ENCODE results near the gene FAM118A.
"Not testable (repeated sequence)": the region's sequence is repeated elsewhere in the genome, so short reads cannot be mapped to it uniquely, and the experiment has no call there.

FAM118A gene

GRCh38 chr22:45352757-45353156 is 43.0 kb downstream of the FAM118A start:
- H3K36me3 ChIP-seq (ENCODE audit: control insufficient read depth in 5 of 5, insufficient read depth in 5 of 5, low read length in 5 of 5); H3K4me3 ChIP-seq (ENCODE audit: low read depth in 1 of 5, low read length in 5 of 5); H3K27ac ChIP-seq (ENCODE audit: low read depth, low read length); H3K4me1 ChIP-seq (ENCODE audit: control insufficient read depth in 5 of 5, insufficient read depth in 5 of 5, low read length in 5 of 5); H3K9me3 ChIP-seq (ENCODE audit: control insufficient read depth in 5 of 5, low read length in 5 of 5); H3K27me3 ChIP-seq (ENCODE audit: control insufficient read depth in 5 of 5, insufficient read depth in 4 of 5, low read length in 5 of 5); H3K9ac ChIP-seq (ENCODE audit: low read length in 5 of 5): not testable (repeated sequence)

DNA sequence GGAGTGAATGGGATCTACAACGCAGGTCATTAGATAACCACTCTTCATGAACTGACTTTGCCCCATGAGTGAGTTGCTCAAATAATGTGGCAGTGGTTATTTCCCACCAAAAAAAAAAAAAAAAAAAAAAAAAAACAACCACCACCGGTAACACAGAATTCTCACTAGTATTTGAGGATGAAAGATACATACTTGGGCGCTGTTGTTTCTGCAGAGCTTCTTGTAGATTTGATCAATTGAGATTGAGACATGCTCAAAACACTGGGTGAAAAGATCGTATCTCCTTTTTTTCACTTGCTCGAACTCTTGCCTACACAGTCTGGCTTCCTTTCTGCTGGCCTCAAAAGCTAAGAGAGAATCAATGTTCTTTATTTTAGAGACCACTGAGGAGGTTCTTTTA is 44.1 kb downstream of the FAM118A start:
- Histone ChIP-seq H3K36me3 (ENCODE audit: control insufficient read depth in 5 of 5, insufficient read depth in 5 of 5, low read length in 5 of 5) (no peaks in the 10 kb centered on the region), H3K9me3 (ENCODE audit: control insufficient read depth in 5 of 5, low read length in 5 of 5) (no peaks in the 10 kb centered on the region), H3K27ac (ENCODE audit: low read depth, low read length) (no peak overlapping the region), H3K27me3 (ENCODE audit: control insufficient read depth in 5 of 5, insufficient read depth in 4 of 5, low read length in 5 of 5) (no peaks in the 10 kb centered on the region), H3K9ac (ENCODE audit: low read length in 5 of 5) (no peak overlapping the region), H3K4me1 (ENCODE audit: control insufficient read depth in 5 of 5, insufficient read depth in 5 of 5, low read length in 5 of 5) (peaks cover 0 to 8% (median 3%) of the 10 kb centered on the region in 5 donors), H3K4me3 (ENCODE audit: low read depth in 1 of 5, low read length in 5 of 5) (no peak overlapping the region)

DNA sequence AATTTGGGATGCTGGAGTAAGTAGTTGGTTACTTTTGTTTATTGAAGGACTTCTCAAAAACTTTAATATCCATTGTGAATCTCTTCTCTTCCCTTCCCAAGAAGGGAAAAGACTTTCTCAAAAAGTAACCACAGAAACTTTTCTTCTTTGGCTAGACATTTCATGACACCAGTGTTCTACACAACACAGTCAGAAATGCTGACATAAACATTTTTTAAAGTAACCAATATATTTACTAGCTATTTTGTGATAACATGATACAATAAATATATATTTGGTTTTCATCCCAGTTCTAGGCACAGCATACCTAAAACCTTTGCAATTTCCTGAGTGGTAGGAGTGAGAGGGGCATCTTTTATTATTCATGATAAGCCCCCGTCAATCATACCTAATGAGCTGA is 47.8 kb downstream of the FAM118A start:
- H3K27ac ChIP-seq (ENCODE audit: low read depth, low read length): no peak overlapping the region
- H3K9ac ChIP-seq (ENCODE audit: low read length in 5 of 5): no peak overlapping the region
- peaks cover 0 to 8% (median 3%) of the 10 kb centered on the region in 5 donors for H3K4me1 ChIP-seq (ENCODE audit: control insufficient read depth in 5 of 5, insufficient read depth in 5 of 5, low read length in 5 of 5)
- H3K36me3 ChIP-seq (ENCODE audit: control insufficient read depth in 5 of 5, insufficient read depth in 5 of 5, low read length in 5 of 5): no peaks in the 10 kb centered on the region
- H3K27me3 ChIP-seq (ENCODE audit: control insufficient read depth in 5 of 5, insufficient read depth in 4 of 5, low read length in 5 of 5): no peaks in the 10 kb centered on the region
- no peaks in the 10 kb centered on the region for H3K9me3 ChIP-seq (ENCODE audit: control insufficient read depth in 5 of 5, low read length in 5 of 5)
- H3K4me3 ChIP-seq (ENCODE audit: low read depth in 1 of 5, low read length in 5 of 5): no peak overlapping the region

DNA sequence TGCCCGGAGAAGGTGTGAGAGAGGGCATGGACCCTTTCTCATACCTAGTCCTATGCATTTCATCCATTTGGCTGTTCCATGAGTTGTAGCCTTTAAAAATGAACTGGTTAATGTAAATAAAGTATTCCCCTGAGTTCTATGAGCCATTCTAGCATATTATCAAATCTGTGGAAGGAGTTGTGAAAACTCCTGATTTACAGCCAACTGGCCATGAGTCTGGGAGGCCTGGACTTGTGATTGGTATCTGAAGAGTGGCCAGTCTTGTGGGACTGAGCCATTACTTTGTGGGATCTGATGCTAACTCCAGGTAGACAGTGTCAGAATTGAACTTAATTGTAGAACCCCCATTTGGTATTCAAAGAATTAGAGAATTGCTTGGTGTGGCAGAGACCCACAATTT is 48.4 kb downstream of the FAM118A start:
- no peak overlapping the region for H3K4me3 ChIP-seq (ENCODE audit: low read depth in 1 of 5, low read length in 5 of 5)
- H3K9ac ChIP-seq (ENCODE audit: low read length in 5 of 5): no peak overlapping the region
- no peaks in the 10 kb centered on the region for H3K9me3 ChIP-seq (ENCODE audit: control insufficient read depth in 5 of 5, low read length in 5 of 5)
- no peak overlapping the region for H3K27ac ChIP-seq (ENCODE audit: low read depth, low read length)
- peaks cover 0 to 8% (median 3%) of the 10 kb centered on the region in 5 donors for H3K4me1 ChIP-seq (ENCODE audit: control insufficient read depth in 5 of 5, insufficient read depth in 5 of 5, low read length in 5 of 5)
- no peaks in the 10 kb centered on the region for H3K36me3 ChIP-seq (ENCODE audit: control insufficient read depth in 5 of 5, insufficient read depth in 5 of 5, low read length in 5 of 5)
- H3K27me3 ChIP-seq (ENCODE audit: control insufficient read depth in 5 of 5, insufficient read depth in 4 of 5, low read length in 5 of 5): no peaks in the 10 kb centered on the region

GRCh38 chr22:45359627-45360026 is 49.9 kb downstream of the FAM118A start:
- Histone ChIP-seq H3K4me1 (ENCODE audit: control insufficient read depth in 5 of 5, insufficient read depth in 5 of 5, low read length in 5 of 5) (peaks cover 0 to 8% (median 3%) of the 10 kb centered on the region in 5 donors), H3K9ac (ENCODE audit: low read length in 5 of 5) (no peak overlapping the region), H3K27ac (ENCODE audit: low read depth, low read length) (no peak overlapping the region), H3K4me3 (ENCODE audit: low read depth in 1 of 5, low read length in 5 of 5) (no peak overlapping the region), H3K27me3 (ENCODE audit: control insufficient read depth in 5 of 5, insufficient read depth in 4 of 5, low read length in 5 of 5) (no peaks in the 10 kb centered on the region), H3K36me3 (ENCODE audit: control insufficient read depth in 5 of 5, insufficient read depth in 5 of 5, low read length in 5 of 5) (no peaks in the 10 kb centered on the region), H3K9me3 (ENCODE audit: control insufficient read depth in 5 of 5, low read length in 5 of 5) (no peaks in the 10 kb centered on the region)

DNA sequence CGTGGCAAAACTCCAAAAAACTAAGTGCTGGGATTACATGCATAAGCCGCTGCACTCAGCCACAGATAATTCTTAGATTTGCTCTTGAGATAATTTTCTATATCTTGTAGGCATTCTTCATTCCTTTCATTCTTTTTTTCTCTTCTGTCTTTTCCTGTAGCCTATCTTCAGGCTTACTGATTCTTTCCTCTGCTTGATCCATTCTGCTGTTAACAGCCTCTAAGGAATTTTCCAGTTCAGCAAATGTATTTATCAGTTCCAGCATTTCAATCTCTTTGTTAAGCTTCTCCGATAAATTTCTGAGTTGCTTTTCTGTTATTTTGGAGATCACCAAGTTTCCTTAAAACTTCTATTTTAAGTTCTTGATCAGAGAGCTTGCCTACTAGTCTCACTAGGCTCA is 57.0 kb downstream of the FAM118A start:
- Histone ChIP-seq H3K9me3 (ENCODE audit: control insufficient read depth in 5 of 5, low read length in 5 of 5) (peaks cover 0 to 15% (median 12%) of the 10 kb centered on the region in 5 donors), H3K27ac (ENCODE audit: low read depth, low read length) (no peak overlapping the region), H3K27me3 (ENCODE audit: control insufficient read depth in 5 of 5, insufficient read depth in 4 of 5, low read length in 5 of 5) (peaks cover 0 to 3% (median 0%) of the 10 kb centered on the region in 5 donors), H3K4me1 (ENCODE audit: control insufficient read depth in 5 of 5, insufficient read depth in 5 of 5, low read length in 5 of 5) (no peaks in the 10 kb centered on the region), H3K4me3 (ENCODE audit: low read depth in 1 of 5, low read length in 5 of 5) (no peak overlapping the region), H3K9ac (ENCODE audit: low read length in 5 of 5) (no peak overlapping the region), H3K36me3 (ENCODE audit: control insufficient read depth in 5 of 5, insufficient read depth in 5 of 5, low read length in 5 of 5) (no peaks in the 10 kb centered on the region)

- not testable (repeated sequence) for H3K9me3 ChIP-seq (ENCODE audit: control insufficient read depth in 5 of 5, low read length in 5 of 5); H3K27me3 ChIP-seq (ENCODE audit: control insufficient read depth in 5 of 5, insufficient read depth in 4 of 5, low read length in 5 of 5); H3K4me1 ChIP-seq (ENCODE audit: control insufficient read depth in 5 of 5, insufficient read depth in 5 of 5, low read length in 5 of 5); H3K9ac ChIP-seq (ENCODE audit: low read length in 5 of 5); H3K27ac ChIP-seq (ENCODE audit: low read depth, low read length); H3K4me3 ChIP-seq (ENCODE audit: low read depth in 1 of 5, low read length in 5 of 5); H3K36me3 ChIP-seq (ENCODE audit: control insufficient read depth in 5 of 5, insufficient read depth in 5 of 5, low read length in 5 of 5)
Measured at GRCh38 chr22:45373592-45373991, 63.9 kb downstream of the FAM118A start.

DNA sequence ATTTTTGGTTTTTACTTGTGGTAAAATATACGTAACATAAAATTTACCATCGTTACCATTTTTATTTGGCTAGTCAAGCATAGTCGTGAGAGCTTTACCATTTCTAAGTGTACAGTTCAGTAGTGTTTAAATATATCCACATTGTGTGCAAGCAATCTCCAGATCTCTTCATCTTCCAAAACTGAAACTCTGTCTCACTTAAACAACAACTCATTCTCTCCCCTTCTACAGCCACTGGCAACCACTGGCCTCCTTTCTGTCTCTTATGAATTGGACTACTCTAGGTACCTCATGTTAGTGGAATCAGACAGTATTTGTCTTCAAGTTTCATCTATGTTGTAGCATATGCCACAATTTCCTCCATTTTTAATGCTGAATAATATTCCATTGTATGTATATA is 66.3 kb downstream of the FAM118A start:
- H3K27ac ChIP-seq (ENCODE audit: low read depth, low read length): no peak overlapping the region
- peaks cover 0 to 2% (median 0%) of the 10 kb centered on the region in 5 donors for H3K4me1 ChIP-seq (ENCODE audit: control insufficient read depth in 5 of 5, insufficient read depth in 5 of 5, low read length in 5 of 5)
- no peaks in the 10 kb centered on the region for H3K27me3 ChIP-seq (ENCODE audit: control insufficient read depth in 5 of 5, insufficient read depth in 4 of 5, low read length in 5 of 5)
- H3K4me3 ChIP-seq (ENCODE audit: low read depth in 1 of 5, low read length in 5 of 5): no peak overlapping the region
- H3K9me3 ChIP-seq (ENCODE audit: control insufficient read depth in 5 of 5, low read length in 5 of 5): no peaks in the 10 kb centered on the region
- no peaks in the 10 kb centered on the region for H3K36me3 ChIP-seq (ENCODE audit: control insufficient read depth in 5 of 5, insufficient read depth in 5 of 5, low read length in 5 of 5)
- H3K9ac ChIP-seq (ENCODE audit: low read length in 5 of 5): no peak overlapping the region

GRCh38 chr22:45376703-45377102 is 67.0 kb downstream of the FAM118A start:
- Histone ChIP-seq H3K27me3 (ENCODE audit: control insufficient read depth in 5 of 5, insufficient read depth in 4 of 5, low read length in 5 of 5) (no peaks in the 10 kb centered on the region), H3K4me3 (ENCODE audit: low read depth in 1 of 5, low read length in 5 of 5) (no peak overlapping the region), H3K9ac (ENCODE audit: low read length in 5 of 5) (no peak overlapping the region), H3K4me1 (ENCODE audit: control insufficient read depth in 5 of 5, insufficient read depth in 5 of 5, low read length in 5 of 5) (peaks cover 0 to 2% (median 0%) of the 10 kb centered on the region in 5 donors), H3K36me3 (ENCODE audit: control insufficient read depth in 5 of 5, insufficient read depth in 5 of 5, low read length in 5 of 5) (no peaks in the 10 kb centered on the region), H3K27ac (ENCODE audit: low read depth, low read length) (no peak overlapping the region), H3K9me3 (ENCODE audit: control insufficient read depth in 5 of 5, low read length in 5 of 5) (no peaks in the 10 kb centered on the region)

DNA sequence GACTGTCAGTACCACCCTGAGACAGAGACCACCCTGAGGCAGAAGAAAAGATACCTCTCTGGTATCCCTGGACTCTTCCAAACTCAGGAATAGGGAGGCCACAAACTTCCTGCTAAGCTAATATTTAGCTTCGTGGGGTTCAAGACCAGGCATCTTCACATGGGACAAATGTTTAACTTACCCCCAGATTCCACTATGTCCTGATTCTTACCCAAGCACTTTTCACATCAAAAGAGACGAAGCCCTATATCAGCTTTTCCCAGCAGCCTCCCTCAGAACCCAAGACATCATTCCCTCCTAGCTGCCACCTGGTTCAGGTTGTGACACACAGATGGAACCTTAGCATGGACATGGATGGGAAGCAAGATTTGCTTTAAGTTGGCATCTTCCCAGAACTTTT is 71.6 kb downstream of the FAM118A start:
- Histone ChIP-seq H3K27ac (ENCODE audit: low read depth, low read length) (no peak overlapping the region), H3K4me1 (ENCODE audit: control insufficient read depth in 5 of 5, insufficient read depth in 5 of 5, low read length in 5 of 5) (peaks cover 0 to 2% (median 0%) of the 10 kb centered on the region in 5 donors), H3K9me3 (ENCODE audit: control insufficient read depth in 5 of 5, low read length in 5 of 5) (no peaks in the 10 kb centered on the region), H3K36me3 (ENCODE audit: control insufficient read depth in 5 of 5, insufficient read depth in 5 of 5, low read length in 5 of 5) (no peaks in the 10 kb centered on the region), H3K4me3 (ENCODE audit: low read depth in 1 of 5, low read length in 5 of 5) (no peak overlapping the region), H3K9ac (ENCODE audit: low read length in 5 of 5) (no peak overlapping the region), H3K27me3 (ENCODE audit: control insufficient read depth in 5 of 5, insufficient read depth in 4 of 5, low read length in 5 of 5) (no peaks in the 10 kb centered on the region)

- H3K9me3 ChIP-seq (ENCODE audit: control insufficient read depth in 5 of 5, low read length in 5 of 5): no peaks in the 10 kb centered on the region
- H3K4me1 ChIP-seq (ENCODE audit: control insufficient read depth in 5 of 5, insufficient read depth in 5 of 5, low read length in 5 of 5): no peaks in the 10 kb centered on the region
- no peak overlapping the region for H3K27ac ChIP-seq (ENCODE audit: low read depth, low read length)
- H3K9ac ChIP-seq (ENCODE audit: low read length in 5 of 5): no peak overlapping the region
- H3K4me3 ChIP-seq (ENCODE audit: low read depth in 1 of 5, low read length in 5 of 5): no peak overlapping the region
- H3K27me3 ChIP-seq (ENCODE audit: control insufficient read depth in 5 of 5, insufficient read depth in 4 of 5, low read length in 5 of 5): no peaks in the 10 kb centered on the region
- no peaks in the 10 kb centered on the region for H3K36me3 ChIP-seq (ENCODE audit: control insufficient read depth in 5 of 5, insufficient read depth in 5 of 5, low read length in 5 of 5)
Measured at GRCh38 chr22:45389546-45389945, 79.8 kb downstream of the FAM118A start.
